WTC11 (cell line): ENCODE data around the gene HID1. TPM values are rescaled to one million over a fixed set of nuclear protein-coding genes. Genes with fewer than 3 reads are reported as not detected.
A peak's percentile ranks its signal among the peaks of the same experiment; 100 is the strongest.

Experiments
- ATAC-seq: fragments of 200-7000 bp; cut with Tn5 transposase; 2 replicates; pipeline ENCODE4 v1.10.0; 2021; ENCODE audit warnings: mild to moderate bottlenecking, moderate library complexity
- CTCF ChIA-PET: fragments of 300-600 bp; sonication (Branson Sonifier 250); formaldehyde crosslinking; loops from one replicate; lab custom pipeline; 2021; ENCODE audit warnings: antibody characterized with exemption; lab: Charles Lee
- POLR2A ChIA-PET: fragments of 350-600 bp; sonication (Branson Sonifier 250); formaldehyde crosslinking; loops from one replicate; lab custom pipeline; 2021; ENCODE audit warnings: antibody characterized with exemption; lab: Charles Lee
- DNase-seq: peaks from one replicate; pipeline ENCODE4 v3.0.0; 2021; ENCODE audit warnings: low spot score
- H3K27ac Mint-ChIP-seq: 2 replicates; pipeline ENCODE4 v1.8.0; 2021; ENCODE audit warnings: mixed read lengths
- H3K27me3 Mint-ChIP-seq: 2 replicates; pipeline ENCODE4 v1.8.0; 2021; ENCODE audit warnings: low read depth, mild to moderate bottlenecking, moderate library complexity, mixed read lengths
- H3K36me3 Mint-ChIP-seq: 2 replicates; pipeline ENCODE4 v1.8.0; 2021; ENCODE audit warnings: mixed read lengths
- H3K4me1 Mint-ChIP-seq: 2 replicates; pipeline ENCODE4 v1.8.0; 2022; ENCODE audit warnings: mixed read lengths
- H3K4me3 Mint-ChIP-seq: 2 replicates; pipeline ENCODE4 v1.8.0; 2021; ENCODE audit warnings: mild to moderate bottlenecking, moderate library complexity, mixed read lengths
- H3K9me3 Mint-ChIP-seq: 2 replicates; pipeline ENCODE4 v1.8.0; 2021; ENCODE audit warnings: mixed read lengths
- AR ChIP-seq: fragments of 250-450 bp; sonication (Bioruptor Pico); IDR thresholded peaks from 2 replicates; pipeline ENCODE4 v1.9.0; 2021; ENCODE audit warnings: mild to moderate bottlenecking
- ATF3 ChIP-seq: sonication (generic); formaldehyde crosslinking; conservative IDR thresholded peaks from 2 replicates; pipeline ENCODE4 v1.8.1; 2022; ENCODE audit warnings: mild to moderate bottlenecking, missing genetic modification reagents
- ATF6 ChIP-seq: sonication (generic); formaldehyde crosslinking; IDR thresholded peaks from 2 replicates; pipeline ENCODE4 v1.8.1; 2023; ENCODE audit warnings: mild to moderate bottlenecking, missing genetic modification reagents
- CBFB ChIP-seq: sonication (generic); formaldehyde crosslinking; IDR thresholded peaks from 2 replicates; pipeline ENCODE4 v1.8.1; 2022; ENCODE audit warnings: mild to moderate bottlenecking, low read depth, missing genetic modification reagents
- E2F5 ChIP-seq: sonication (generic); formaldehyde crosslinking; IDR thresholded peaks from 2 replicates; pipeline ENCODE4 v1.8.1; 2022; ENCODE audit warnings: mild to moderate bottlenecking, moderate library complexity, missing genetic modification reagents
- ESRRA ChIP-seq: sonication (generic); formaldehyde crosslinking; IDR thresholded peaks from 2 replicates; pipeline ENCODE4 v1.8.1; 2022; ENCODE audit warnings: mild to moderate bottlenecking, missing genetic modification reagents, borderline replicate concordance
- GTF2I ChIP-seq: fragments of 250-450 bp; sonication (Bioruptor Pico); conservative IDR thresholded peaks from 2 replicates; pipeline ENCODE4 v1.4.0; 2021; ENCODE audit warnings: mild to moderate bottlenecking
- IRF2 ChIP-seq: sonication (generic); formaldehyde crosslinking; IDR thresholded peaks from 2 replicates; pipeline ENCODE4 v1.8.0; 2022; ENCODE audit warnings: low read depth, missing genetic modification reagents, borderline replicate concordance
- PRRX2 ChIP-seq: fragments of 250-450 bp; sonication (Bioruptor Pico); IDR thresholded peaks from 2 replicates; pipeline ENCODE4 v1.8.0; 2021; ENCODE audit warnings: mild to moderate bottlenecking
- RELA ChIP-seq: sonication (generic); formaldehyde crosslinking; IDR thresholded peaks from 2 replicates; pipeline ENCODE4 v1.8.1; 2022; ENCODE audit warnings: missing genetic modification reagents, mild to moderate bottlenecking, borderline replicate concordance
- RORB ChIP-seq: fragments of 250-450 bp; sonication (Bioruptor Pico); IDR thresholded peaks from 2 replicates; pipeline ENCODE4 v1.9.0; 2021; ENCODE audit warnings: mild to moderate bottlenecking
- ZMAT4 ChIP-seq: fragments of 250-450 bp; sonication (Bioruptor Pico); IDR thresholded peaks from 2 replicates; pipeline ENCODE4 v1.9.0; 2021; ENCODE audit warnings: mild to moderate bottlenecking
- ZNF138 ChIP-seq: sonication (generic); formaldehyde crosslinking; conservative IDR thresholded peaks from 2 replicates; pipeline ENCODE4 v1.8.1; 2022; ENCODE audit warnings: mild to moderate bottlenecking, moderate library complexity, missing genetic modification reagents
- ZNF281 ChIP-seq: sonication (generic); formaldehyde crosslinking; IDR thresholded peaks from 2 replicates; pipeline ENCODE4 v1.8.0; 2023; ENCODE audit warnings: mild to moderate bottlenecking, missing genetic modification reagents
- ZNF396 ChIP-seq: fragments of 250-450 bp; sonication (Bioruptor Pico); IDR thresholded peaks from 2 replicates; pipeline ENCODE4 v1.8.0; 2021; ENCODE audit warnings: mild to moderate bottlenecking, moderate library complexity, borderline replicate concordance
- ZNF512 ChIP-seq: sonication (generic); formaldehyde crosslinking; IDR thresholded peaks from 2 replicates; pipeline ENCODE4 v1.8.1; 2022; ENCODE audit warnings: missing genetic modification reagents, borderline replicate concordance
- total RNA-seq: library from RNA; stranded (reverse); gene quantifications from 3 replicates; pipeline ENCODE4 v1.2.3, GENCODE V29; 2021

HID1 gene
- total RNA-seq, 1 experiment from 2014 or later: 16.7 TPM

GRCh38 chr17:74963656-74964055 lies 8.9 kb downstream of the HID1 start:
- TF ChIP-seq AR (CRISPR knock-in tag) (no peak), CBFB (CRISPR knock-in tag) (no peak), IRF2 (CRISPR knock-in tag) (no peak), ESRRA (CRISPR knock-in tag) (no peak), ZMAT4 (CRISPR knock-in tag) (no peak), RELA (no peak), PRRX2 (CRISPR knock-in tag) (no peak), ATF6 (CRISPR knock-in tag) (no peak), ZNF281 (CRISPR knock-in tag) (no peak)
- POLR2A ChIA-PET: no interaction called here
- Mint-ChIP-seq H3K9me3 (no peaks in the 10 kb centered on the region), H3K4me3 (no peak overlapping the region), H3K27me3 (peaks cover 13% of the 10 kb centered on the region), H3K27ac (peak overlapping the region; percentile 65; the same call in 1 of the 2 replicates), H3K4me1 (peaks cover 13% of the 10 kb centered on the region), H3K36me3 (no peaks in the 10 kb centered on the region)
- DNase-seq (no peak), ATAC-seq (peak; percentile 44)
- CTCF ChIA-PET: interaction anchor here (0.6 to 4.9 kb wide), 32 partner anchors 8 to 238 kb away, joined by 3 to 139 read pairs (median 4); partner anchors contain the start of genes CDR2L, FDXR, HID1 and MRPL58

- ChIA-PET POLR2A (interaction anchor here (0.9 to 1.9 kb wide), 2 partner anchors 9 to 72 kb away, joined by 3 to 7 read pairs; no protein-coding TSS in a partner anchor), CTCF (interaction anchor here (0.6 to 4.9 kb wide), 39 partner anchors 9 to 898 kb away, joined by 3 to 139 read pairs (median 6); partner anchors contain the start of genes CDR2L, FDXR, GRIN2C and HID1)
- H3K27ac Mint-ChIP-seq: no peak overlapping the region
- no peaks in the 10 kb centered on the region for H3K9me3 Mint-ChIP-seq
- no peak for DNase-seq
- no peak overlapping the region for H3K4me3 Mint-ChIP-seq
- H3K27me3 Mint-ChIP-seq: peaks cover 16% of the 10 kb centered on the region
- H3K4me1 Mint-ChIP-seq: peaks cover 8% of the 10 kb centered on the region
- no peak for ATAC-seq
- H3K36me3 Mint-ChIP-seq: no peaks in the 10 kb centered on the region
- no peak for TF ChIP-seq RORB (CRISPR knock-in tag)
- TF ChIP-seq ZNF138 (CRISPR knock-in tag): no peak
- TF ChIP-seq ATF3 (CRISPR knock-in tag): no peak
- TF ChIP-seq E2F5 (CRISPR knock-in tag): no peak
- no peak for TF ChIP-seq ZNF396 (CRISPR knock-in tag)
- TF ChIP-seq GTF2I: no peak
- TF ChIP-seq ZNF512 (CRISPR knock-in tag): no peak
- no peak for TF ChIP-seq ESRRA (CRISPR knock-in tag)
These were observed 9.8 kb downstream of the HID1 start for GRCh38 chr17:74962622-74963394.
